Caco-2 (cell line): ENCODE results near the gene SOX6. TPM values are rescaled to one million over a fixed set of nuclear protein-coding genes. Genes with fewer than 3 reads are reported as not detected.

Experiments
- BruUV-seq: library from RNA; stranded (reverse); fragments of 400-500 nt; replicated peaks from 2 replicates; lab custom pipeline; 2021; lab: Mats Ljungman, UMichigan
- CTCF ChIA-PET: fragments of 300-600 bp; sonication (Branson Sonifier 250); formaldehyde crosslinking; loops from one replicate; lab custom pipeline; 2022; ENCODE audit warnings: antibody characterized with exemption; lab: Charles Lee
- POLR2A ChIA-PET: fragments of 300-600 bp; sonication (Branson Sonifier 250); formaldehyde crosslinking; loops from one replicate; lab custom pipeline; 2022; ENCODE audit warnings: antibody characterized with exemption; lab: Charles Lee
- DNase-seq, 2 experiments: peaks; one replicate each; pipeline versions ENCODE4 v3.0.0 to v3.0.0-alpha.2; 2020 to 2022
- H3K27me3 ChIP-seq: replicated peaks from 2 replicates; pipeline ENCODE4 v1.6.0; 2011; ENCODE audit warnings: low read length; ENCODE audit not compliant: control insufficient read depth, insufficient read depth
- H3K36me3 ChIP-seq: 2 replicates; pipeline ENCODE4 v1.5.1; 2011; ENCODE audit warnings: low read length; ENCODE audit not compliant: control insufficient read depth, insufficient read depth
- H3K4me1 ChIP-seq: fragments of 250-450 bp; sonication (Bioruptor Pico); 2 replicates; pipeline ENCODE4 v1.5.1; 2020; ENCODE audit warnings: mild to moderate bottlenecking
- H3K4me3 ChIP-seq: 2 replicates; pipeline ENCODE4 v1.5.1; 2011; ENCODE audit warnings: low read depth, mild to moderate bottlenecking, control low read depth, low read length
- H3K9me3 ChIP-seq: fragments of 250-450 bp; sonication (Bioruptor Pico); 2 replicates; pipeline ENCODE4 v1.5.1; 2020; ENCODE audit warnings: mild to moderate bottlenecking, moderate library complexity
- H3K27ac Mint-ChIP-seq: one replicate; pipeline ENCODE4 v1.8.0; 2022; ENCODE audit warnings: mixed read lengths; ENCODE audit not compliant: unreplicated experiment
- H3K27me3 Mint-ChIP-seq: one replicate; pipeline ENCODE4 v1.8.0; 2022; ENCODE audit warnings: mixed read lengths; ENCODE audit not compliant: insufficient read depth, unreplicated experiment
- H3K36me3 Mint-ChIP-seq: one replicate; pipeline ENCODE4 v1.8.0; 2022; ENCODE audit warnings: mild to moderate bottlenecking, mixed read lengths; ENCODE audit not compliant: insufficient read depth, unreplicated experiment
- H3K4me1 Mint-ChIP-seq: one replicate; pipeline ENCODE4 v1.8.0; 2022; ENCODE audit warnings: low read depth, mixed read lengths; ENCODE audit not compliant: unreplicated experiment
- H3K4me3 Mint-ChIP-seq: one replicate; pipeline ENCODE4 v1.8.0; 2022; ENCODE audit warnings: mild to moderate bottlenecking, moderate library complexity, mixed read lengths; ENCODE audit not compliant: unreplicated experiment
- H3K9me3 Mint-ChIP-seq: one replicate; pipeline ENCODE4 v1.8.0; 2022; ENCODE audit warnings: mixed read lengths; ENCODE audit not compliant: unreplicated experiment
- CTCF ChIP-seq, 2 experiments: fragments of 200-600 bp in 1 of 2; IDR thresholded peaks; 1 replicate in 1 of 2; 2 replicates in 1 of 2; pipeline versions ENCODE4 v1.5.1 to v1.8.0; 2011 to 2022; ENCODE audit warnings: antibody characterized with exemption in 1 of 2, control low read depth in 1 of 2, inconsistent platforms in 1 of 2, low read depth in 1 of 2, low read length in 1 of 2, mild to moderate bottlenecking in 1 of 2, moderate library complexity in 1 of 2; ENCODE audit not compliant: insufficient read depth in 1 of 2, severe bottlenecking in 1 of 2, unreplicated experiment in 1 of 2
- intact Hi-C: fragments of 100-400 bp; cut with micrococcal nuclease; formaldehyde crosslinking; loops from one replicate; pipeline ENCODE4 v1.10.0; 2022; ENCODE audit not compliant: unreplicated experiment
- total RNA-seq: library from RNA; stranded (reverse); gene quantifications from 2 replicates; pipeline ENCODE4 v1.2.3, GENCODE V29; 2022

SOX6 gene
- total RNA-seq, 1 experiment from 2014 or later, result 10.8 TPM

DNA sequence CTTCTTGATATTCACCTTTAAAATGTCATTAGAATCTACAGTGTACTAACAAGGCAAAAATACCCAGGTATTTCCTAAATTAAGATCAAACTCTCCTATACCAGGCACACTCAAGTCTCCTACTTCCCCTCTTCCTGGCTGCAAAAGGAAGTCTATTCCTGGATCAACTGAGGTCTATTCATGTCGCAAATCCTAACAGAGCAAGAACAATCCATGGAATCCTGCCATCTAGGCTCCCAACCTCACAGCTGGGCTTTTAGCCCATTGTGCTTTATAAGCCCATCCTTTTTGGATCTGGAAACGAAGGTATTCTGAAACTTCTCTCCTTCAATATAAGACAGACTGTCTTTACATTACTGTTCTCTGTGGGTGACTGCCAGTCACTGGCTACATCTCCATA is 161.8 kb downstream of the SOX6 start:
- H3K4me3 ChIP-seq, result no peak overlapping the region
- H3K27ac Mint-ChIP-seq, result peak overlapping the region; percentile 71

GRCh38 chr11:16193897-16194381 is 162.4 kb downstream of the SOX6 start:
- Mint-ChIP-seq H3K9me3 (no peaks in the 10 kb centered on the region), H3K36me3 (no peaks in the 10 kb centered on the region), H3K4me3 (peak overlapping the region; percentile 34), H3K27me3 (no peaks in the 10 kb centered on the region), H3K4me1 (peaks cover 41% of the 10 kb centered on the region), H3K27ac (peak overlapping the region; percentile 71)
- ChIA-PET CTCF (interaction anchor here (1.0 to 1.4 kb wide), 3 partner anchors 10 to 420 kb away, joined by 6 to 8 read pairs (median 6); partner anchors contain the start of gene SOX6), POLR2A (interaction anchor here (0.6 to 1.2 kb wide), 4 partner anchors 9 to 170 kb away, joined by 3 to 6 read pairs (median 4); no protein-coding TSS in a partner anchor)
- H3K36me3 ChIP-seq, result no peaks in the 10 kb centered on the region
- no peaks in the 10 kb centered on the region for H3K9me3 ChIP-seq
- BruUV-seq, result no TSS peak
- peak in 1 of 2 experiments; percentile 62 for DNase-seq
- intact Hi-C loops, result loop anchor here (1.0 to 5.0 kb wide), 4 partner anchors 10 to 162 kb away; partner anchors contain the start of gene SOX6
- no peaks in the 10 kb centered on the region for H3K27me3 ChIP-seq
- H3K4me3 ChIP-seq, result no peak overlapping the region
- H3K4me1 ChIP-seq, result peaks cover 48% of the 10 kb centered on the region
- no peak for TF ChIP-seq CTCF (IDR thresholded peaks at IDR 0.05; ENCODE audit: insufficient read depth in 1 of 2, low read depth in 1 of 2, low read length in 1 of 2, severe bottlenecking in 1 of 2, unreplicated experiment in 1 of 2)

More for the DNA sequence above, 161.8 kb downstream of the SOX6 start:
- H3K4me3 Mint-ChIP-seq, result peak overlapping the region; percentile 30
- no peaks in the 10 kb centered on the region for H3K36me3 ChIP-seq
- peaks cover 48% of the 10 kb centered on the region for H3K4me1 ChIP-seq
- no peaks in the 10 kb centered on the region for H3K9me3 ChIP-seq
- no peak for DNase-seq
- ChIA-PET POLR2A (interaction anchor here (1.2 kb wide), 1 partner anchor 10 kb away, joined by 6 read pairs; no protein-coding TSS in a partner anchor), CTCF (interaction anchor here (1.4 kb wide), 2 partner anchors 10 to 162 kb away, joined by 6 read pairs; partner anchors contain the start of gene SOX6)
- TF ChIP-seq CTCF (IDR thresholded peaks at IDR 0.05; ENCODE audit: insufficient read depth in 1 of 2, low read depth in 1 of 2, low read length in 1 of 2, severe bottlenecking in 1 of 2, unreplicated experiment in 1 of 2), result no peak
- H3K4me1 Mint-ChIP-seq, result peaks cover 41% of the 10 kb centered on the region
- H3K9me3 Mint-ChIP-seq, result no peaks in the 10 kb centered on the region
- H3K27me3 ChIP-seq, result no peaks in the 10 kb centered on the region
- H3K36me3 Mint-ChIP-seq, result no peaks in the 10 kb centered on the region
- BruUV-seq, result no TSS peak
- intact Hi-C loops, result loop anchor here (1.0 to 5.0 kb wide), 3 partner anchors 97 to 162 kb away; partner anchors contain the start of gene SOX6
- H3K27me3 Mint-ChIP-seq, result no peaks in the 10 kb centered on the region

DNA sequence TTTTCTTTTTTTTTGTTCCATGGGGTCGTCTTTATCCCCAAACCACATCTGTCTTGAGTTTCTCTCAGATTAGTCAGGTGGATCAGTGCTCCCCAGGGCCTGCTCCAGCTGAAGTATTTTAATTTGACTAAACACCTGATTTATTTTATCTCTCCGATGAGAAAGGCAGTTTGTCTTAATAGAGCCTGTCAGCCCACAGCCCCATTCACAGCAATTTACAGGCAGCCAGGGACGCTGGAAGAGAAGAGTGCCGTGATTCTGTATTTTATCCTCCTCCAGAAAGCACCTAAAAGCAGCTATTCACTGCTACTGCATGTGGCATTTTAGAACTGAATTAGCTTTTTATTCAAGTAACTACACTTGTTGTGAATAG is 164.5 kb downstream of the SOX6 start:
- POLR2A ChIA-PET, result no interaction called here
- no peaks in the 10 kb centered on the region for H3K9me3 ChIP-seq
- Mint-ChIP-seq H3K36me3 (no peaks in the 10 kb centered on the region), H3K4me3 (no peak overlapping the region), H3K27me3 (no peaks in the 10 kb centered on the region), H3K4me1 (peaks cover 43% of the 10 kb centered on the region), H3K9me3 (no peaks in the 10 kb centered on the region), H3K27ac (peak overlapping the region; percentile 57)
- H3K4me1 ChIP-seq, result peaks cover 48% of the 10 kb centered on the region
- BruUV-seq, result no TSS peak
- H3K4me3 ChIP-seq, result no peak overlapping the region
- DNase-seq, result no peak
- intact Hi-C loops, result loop anchor here (1.0 to 5.0 kb wide), 4 partner anchors 79 to 421 kb away; no protein-coding TSS in a partner anchor
- CTCF ChIA-PET, result interaction anchor here (0.6 to 1.5 kb wide), 9 partner anchors 13 to 422 kb away, joined by 3 to 12 read pairs (median 4); partner anchors contain the start of gene SOX6
- TF ChIP-seq CTCF (IDR thresholded peaks at IDR 0.05; ENCODE audit: insufficient read depth in 1 of 2, low read depth in 1 of 2, low read length in 1 of 2, severe bottlenecking in 1 of 2, unreplicated experiment in 1 of 2), result no peak
- no peaks in the 10 kb centered on the region for H3K36me3 ChIP-seq
- no peaks in the 10 kb centered on the region for H3K27me3 ChIP-seq
